ENCODE data around the gene NECAP2.
"Not testable (repeated sequence)": the region's sequence is repeated elsewhere in the genome, so short reads cannot be mapped to it uniquely, and the experiment has no call there.

Gene NECAP2

DNA sequence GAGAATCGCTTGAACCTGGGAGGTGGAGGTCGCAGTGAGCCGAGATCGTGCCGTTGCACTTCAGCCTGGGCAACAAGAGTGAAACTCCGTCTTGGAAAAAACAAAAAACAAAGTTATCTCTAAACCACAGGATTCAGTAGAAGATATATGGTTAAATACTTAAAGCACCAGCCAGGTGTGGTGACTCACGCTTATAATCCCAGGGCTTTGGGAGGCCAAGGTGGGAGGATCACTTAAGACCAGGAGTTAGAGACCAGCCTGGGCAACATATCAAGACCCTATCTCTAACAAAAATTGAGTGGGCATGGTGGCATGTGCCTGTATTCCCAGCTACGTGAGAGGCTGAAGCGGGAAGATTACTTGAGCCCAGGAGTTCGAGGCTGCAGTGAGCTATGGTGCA, 5.6 kb downstream of the NECAP2 start:
- DNase-seq: no peak
- WGBS (ENCODE audit: insufficient coverage): 100% methylated on average over 5 of the region's 10 CpGs
- no peaks in the 10 kb centered on the region for H3K9me3 ChIP-seq (ENCODE audit: control extremely low read depth in 1 of 5, control insufficient read depth in 4 of 5, insufficient read depth in 2 of 5, low read depth in 1 of 5, low read length in 4 of 5)
- ChIA-PET CTCF (no interaction called here), POLR2A (no interaction called here)
- H3K36me3 ChIP-seq (ENCODE audit: control insufficient read depth in 4 of 4, insufficient read depth in 4 of 4, low read length in 3 of 4): peaks cover 29 to 74% (median 54%) of the 10 kb centered on the region in 4 experiments
- H3K4me3 ChIP-seq (ENCODE audit: control insufficient read depth in 1 of 7, extremely low read depth in 1 of 7, insufficient read depth in 4 of 7, low read depth in 2 of 7, low read length in 6 of 7): no peak overlapping the region
- H3K27me3 ChIP-seq (replicated peaks in 2 of 5; ENCODE audit: control insufficient read depth in 4 of 5, insufficient read depth in 5 of 5, low read length in 4 of 5): no peaks in the 10 kb centered on the region
- H3K27ac ChIP-seq (ENCODE audit: insufficient read depth in 1 of 2, low read depth in 1 of 2, low read length in 2 of 2, poor library complexity in 1 of 2, severe bottlenecking in 2 of 2): no peak overlapping the region
- peaks cover 0 to 32% (median 14%) of the 10 kb centered on the region in 4 experiments for H3K4me1 ChIP-seq (ENCODE audit: control extremely low read depth in 1 of 4, control insufficient read depth in 4 of 4, insufficient read depth in 4 of 4, low read length in 3 of 4)

DNA sequence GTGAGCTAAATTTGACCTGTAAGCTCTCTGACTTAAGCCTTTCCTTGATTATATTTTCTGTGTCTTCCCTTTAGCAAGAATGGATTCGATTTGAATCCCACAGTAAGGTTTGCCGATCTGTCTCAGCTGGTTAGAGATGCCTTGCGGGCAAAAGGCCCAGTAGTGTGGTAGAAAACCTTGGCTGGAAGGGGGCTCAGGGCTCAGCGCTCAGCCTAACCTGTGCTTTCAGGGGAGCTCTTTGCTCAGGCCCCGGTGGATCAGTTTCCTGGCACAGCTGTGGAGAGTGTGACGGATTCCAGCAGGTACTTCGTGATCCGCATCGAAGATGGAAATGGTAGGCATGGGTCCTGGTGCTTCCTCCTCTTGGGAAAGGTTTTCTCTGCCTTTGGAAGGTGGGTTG, 7.1 kb downstream of the NECAP2 start:
- H3K9me3 ChIP-seq (ENCODE audit: control extremely low read depth in 1 of 5, control insufficient read depth in 4 of 5, insufficient read depth in 2 of 5, low read depth in 1 of 5, low read length in 4 of 5): no peaks in the 10 kb centered on the region
- WGBS (ENCODE audit: insufficient coverage): 97% methylated on average over 9 of the region's 9 CpGs
- CTCF ChIA-PET: no interaction called here
- peaks cover 0 to 18% (median 2%) of the 10 kb centered on the region in 4 experiments for H3K4me1 ChIP-seq (ENCODE audit: control extremely low read depth in 1 of 4, control insufficient read depth in 4 of 4, insufficient read depth in 4 of 4, low read length in 3 of 4)
- POLR2A ChIA-PET: no interaction called here
- no peak overlapping the region for H3K27ac ChIP-seq (ENCODE audit: insufficient read depth in 1 of 2, low read depth in 1 of 2, low read length in 2 of 2, poor library complexity in 1 of 2, severe bottlenecking in 2 of 2)
- no peak for DNase-seq
- H3K36me3 ChIP-seq (ENCODE audit: control insufficient read depth in 4 of 4, insufficient read depth in 4 of 4, low read length in 3 of 4): peaks cover 34 to 85% (median 67%) of the 10 kb centered on the region in 4 experiments
- H3K27me3 ChIP-seq (replicated peaks in 2 of 5; ENCODE audit: control insufficient read depth in 4 of 5, insufficient read depth in 5 of 5, low read length in 4 of 5): no peaks in the 10 kb centered on the region
- H3K4me3 ChIP-seq (ENCODE audit: control insufficient read depth in 1 of 7, extremely low read depth in 1 of 7, insufficient read depth in 4 of 7, low read depth in 2 of 7, low read length in 6 of 7): no peak overlapping the region

DNA sequence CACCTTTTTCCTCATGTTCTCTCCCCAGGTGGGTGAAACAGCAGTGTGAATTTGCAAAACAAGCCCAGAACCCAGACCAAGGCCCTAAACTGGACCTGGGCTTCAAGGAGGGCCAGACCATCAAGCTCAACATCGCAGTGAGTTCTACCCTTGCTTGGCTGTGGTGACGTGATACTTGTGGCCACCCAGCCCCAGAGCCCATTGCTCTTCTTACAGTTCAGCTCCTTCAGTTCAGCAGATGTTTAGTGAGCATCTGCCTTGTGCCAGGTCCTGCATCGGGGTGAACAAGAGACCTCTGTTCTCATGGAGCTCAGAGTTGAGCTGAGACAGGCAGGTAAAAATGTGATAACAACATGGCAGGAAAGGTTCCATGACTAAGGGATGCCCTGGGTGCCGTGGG, 8.5 kb downstream of the NECAP2 start:
- Histone ChIP-seq H3K27ac (ENCODE audit: insufficient read depth in 1 of 2, low read depth in 1 of 2, low read length in 2 of 2, poor library complexity in 1 of 2, severe bottlenecking in 2 of 2) (no peak overlapping the region), H3K9me3 (ENCODE audit: control extremely low read depth in 1 of 5, control insufficient read depth in 4 of 5, insufficient read depth in 2 of 5, low read depth in 1 of 5, low read length in 4 of 5) (no peaks in the 10 kb centered on the region), H3K4me1 (ENCODE audit: control extremely low read depth in 1 of 4, control insufficient read depth in 4 of 4, insufficient read depth in 4 of 4, low read length in 3 of 4) (peaks cover 0 to 5% (median 0%) of the 10 kb centered on the region in 4 experiments), H3K36me3 (ENCODE audit: control insufficient read depth in 4 of 4, insufficient read depth in 4 of 4, low read length in 3 of 4) (peaks cover 29 to 83% (median 65%) of the 10 kb centered on the region in 4 experiments), H3K27me3 (replicated peaks in 2 of 5; ENCODE audit: control insufficient read depth in 4 of 5, insufficient read depth in 5 of 5, low read length in 4 of 5) (no peaks in the 10 kb centered on the region), H3K4me3 (ENCODE audit: control insufficient read depth in 1 of 7, extremely low read depth in 1 of 7, insufficient read depth in 4 of 7, low read depth in 2 of 7, low read length in 6 of 7) (no peak overlapping the region)
- ChIA-PET POLR2A (interaction anchor here (1.0 kb wide), 1 partner anchor 9 kb away, joined by 3 read pairs; no protein-coding TSS in a partner anchor), CTCF (no interaction called here)
- WGBS (ENCODE audit: insufficient coverage): 91% methylated on average over 3 of the region's 4 CpGs
- DNase-seq: no peak

DNA sequence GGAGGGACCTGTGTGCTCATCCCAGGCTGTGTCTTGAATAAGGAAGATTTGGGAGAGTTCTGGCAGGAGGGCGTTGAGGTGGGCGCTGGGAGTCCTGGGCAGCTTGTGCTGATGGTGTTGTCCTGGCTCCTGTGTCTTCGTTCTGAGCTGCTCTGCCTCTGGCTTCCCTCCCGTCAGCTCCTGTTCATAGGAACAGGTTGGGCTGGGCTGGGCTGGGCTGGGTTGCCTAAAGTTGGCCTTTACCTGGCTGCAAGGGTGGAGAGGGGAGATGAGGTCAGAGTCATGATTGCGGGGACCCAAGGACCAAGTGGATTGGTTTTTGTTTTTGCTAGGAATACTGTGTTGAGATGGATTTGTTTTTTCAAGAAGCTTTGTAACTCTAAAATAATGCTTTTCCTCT, 9.1 kb downstream of the NECAP2 start:
- Histone ChIP-seq H3K27ac (ENCODE audit: insufficient read depth in 1 of 2, low read depth in 1 of 2, low read length in 2 of 2, poor library complexity in 1 of 2, severe bottlenecking in 2 of 2) (no peak overlapping the region), H3K4me1 (ENCODE audit: control extremely low read depth in 1 of 4, control insufficient read depth in 4 of 4, insufficient read depth in 4 of 4, low read length in 3 of 4) (no peaks in the 10 kb centered on the region), H3K4me3 (ENCODE audit: control insufficient read depth in 1 of 7, extremely low read depth in 1 of 7, insufficient read depth in 4 of 7, low read depth in 2 of 7, low read length in 6 of 7) (no peak overlapping the region), H3K36me3 (ENCODE audit: control insufficient read depth in 4 of 4, insufficient read depth in 4 of 4, low read length in 3 of 4) (peaks cover 29 to 81% (median 63%) of the 10 kb centered on the region in 4 experiments), H3K27me3 (replicated peaks in 2 of 5; ENCODE audit: control insufficient read depth in 4 of 5, insufficient read depth in 5 of 5, low read length in 4 of 5) (no peaks in the 10 kb centered on the region), H3K9me3 (ENCODE audit: control extremely low read depth in 1 of 5, control insufficient read depth in 4 of 5, insufficient read depth in 2 of 5, low read depth in 1 of 5, low read length in 4 of 5) (no peaks in the 10 kb centered on the region)
- POLR2A ChIA-PET: interaction anchor here (1.0 kb wide), 1 partner anchor 9 kb away, joined by 3 read pairs; no protein-coding TSS in a partner anchor
- DNase-seq: no peak
- CTCF ChIA-PET: interaction anchor here (1.0 kb wide), 1 partner anchor 16 kb away, joined by 3 read pairs; no protein-coding TSS in a partner anchor
- WGBS (ENCODE audit: insufficient coverage): 100% methylated on average over 4 of the region's 5 CpGs

DNA sequence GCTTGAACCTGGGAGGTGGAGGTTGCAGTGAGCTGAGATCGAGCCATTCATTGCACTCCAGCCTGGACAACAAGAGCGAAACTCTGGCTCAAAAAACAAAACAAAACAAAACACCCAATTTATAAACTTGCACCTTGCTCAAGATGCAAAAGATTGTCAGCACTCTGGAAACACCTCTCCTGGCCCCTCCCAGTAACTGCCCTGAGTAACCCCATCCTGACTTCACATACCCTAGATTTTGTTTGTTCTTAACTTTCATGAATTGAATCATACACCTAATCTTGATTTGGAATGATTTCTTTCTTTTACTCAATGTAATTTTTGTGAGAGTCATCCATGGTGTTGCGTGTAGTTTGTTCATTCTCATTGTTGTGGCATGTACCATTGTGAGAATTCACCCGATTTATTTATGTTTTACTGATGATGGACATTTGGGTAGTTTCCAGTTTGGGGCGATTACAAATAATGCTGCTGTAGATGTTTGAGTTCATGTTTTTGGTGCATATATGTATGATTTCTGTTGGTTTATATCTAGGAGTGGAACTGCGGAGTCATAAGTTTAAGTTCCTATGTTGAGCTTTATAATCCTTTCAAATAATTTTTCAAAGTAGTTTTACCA, 10.4 kb downstream of the NECAP2 start:
- DNase-seq: no peak
- H3K27ac ChIP-seq (ENCODE audit: insufficient read depth in 1 of 2, low read depth in 1 of 2, low read length in 2 of 2, poor library complexity in 1 of 2, severe bottlenecking in 2 of 2): no peak overlapping the region
- 96% methylated on average over 4 of the region's 6 CpGs for WGBS (ENCODE audit: insufficient coverage)
- no peaks in the 10 kb centered on the region for H3K27me3 ChIP-seq (replicated peaks in 2 of 5; ENCODE audit: control insufficient read depth in 4 of 5, insufficient read depth in 5 of 5, low read length in 4 of 5)
- CTCF ChIA-PET: interaction anchor here (1.0 kb wide), 1 partner anchor 17 kb away, joined by 3 read pairs; no protein-coding TSS in a partner anchor
- no peak overlapping the region for H3K4me3 ChIP-seq (ENCODE audit: control insufficient read depth in 1 of 7, extremely low read depth in 1 of 7, insufficient read depth in 4 of 7, low read depth in 2 of 7, low read length in 6 of 7)
- no peaks in the 10 kb centered on the region for H3K9me3 ChIP-seq (ENCODE audit: control extremely low read depth in 1 of 5, control insufficient read depth in 4 of 5, insufficient read depth in 2 of 5, low read depth in 1 of 5, low read length in 4 of 5)
- POLR2A ChIA-PET: no interaction called here
- H3K4me1 ChIP-seq (ENCODE audit: control extremely low read depth in 1 of 4, control insufficient read depth in 4 of 4, insufficient read depth in 4 of 4, low read length in 3 of 4): no peaks in the 10 kb centered on the region
- peaks cover 32 to 83% (median 66%) of the 10 kb centered on the region in 4 experiments for H3K36me3 ChIP-seq (ENCODE audit: control insufficient read depth in 4 of 4, insufficient read depth in 4 of 4, low read length in 3 of 4)

DNA sequence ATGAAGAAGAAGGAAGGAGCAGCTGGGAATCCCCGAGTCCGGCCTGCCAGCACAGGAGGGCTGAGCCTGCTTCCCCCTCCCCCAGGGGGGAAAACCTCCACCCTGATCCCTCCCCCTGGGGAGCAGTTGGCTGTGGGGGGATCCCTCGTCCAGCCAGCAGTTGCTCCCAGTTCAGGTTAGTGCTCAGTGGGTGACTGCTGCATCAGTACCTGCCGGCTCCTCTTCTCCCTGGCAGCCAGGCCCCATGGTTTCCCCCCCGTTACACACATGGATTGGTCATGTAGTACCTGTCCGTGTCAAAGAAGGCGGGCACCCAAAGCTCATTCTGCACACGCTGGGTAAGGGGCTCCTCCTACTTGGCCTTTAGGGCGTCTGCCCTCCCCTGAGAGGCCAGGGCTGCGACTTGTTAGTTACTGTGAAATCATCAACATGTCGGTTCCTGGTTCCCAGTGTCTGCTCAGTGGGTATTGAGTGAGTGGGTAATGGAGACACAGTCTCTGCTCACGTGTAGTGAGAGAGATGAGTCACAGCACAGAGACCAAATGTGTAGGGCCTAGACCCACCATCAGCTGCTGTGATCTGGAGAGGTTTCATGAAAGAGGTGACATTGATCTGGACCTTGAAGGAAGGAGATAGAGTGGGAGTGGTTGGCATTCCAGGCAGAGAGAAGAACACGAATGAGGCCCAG, 11.5 kb downstream of the NECAP2 start:
- DNase-seq: no peak
- CTCF ChIA-PET: no interaction called here
- H3K9me3 ChIP-seq (ENCODE audit: control extremely low read depth in 1 of 5, control insufficient read depth in 4 of 5, insufficient read depth in 2 of 5, low read depth in 1 of 5, low read length in 4 of 5): no peaks in the 10 kb centered on the region
- H3K36me3 ChIP-seq (ENCODE audit: control insufficient read depth in 4 of 4, insufficient read depth in 4 of 4, low read length in 3 of 4): peaks cover 28 to 86% (median 65%) of the 10 kb centered on the region in 4 experiments
- H3K27me3 ChIP-seq (replicated peaks in 2 of 5; ENCODE audit: control insufficient read depth in 4 of 5, insufficient read depth in 5 of 5, low read length in 4 of 5): no peaks in the 10 kb centered on the region
- WGBS (ENCODE audit: insufficient coverage): 95% methylated on average over 11 of the region's 13 CpGs
- H3K4me3 ChIP-seq (ENCODE audit: control insufficient read depth in 1 of 7, extremely low read depth in 1 of 7, insufficient read depth in 4 of 7, low read depth in 2 of 7, low read length in 6 of 7): no peak overlapping the region
- H3K27ac ChIP-seq (ENCODE audit: insufficient read depth in 1 of 2, low read depth in 1 of 2, low read length in 2 of 2, poor library complexity in 1 of 2, severe bottlenecking in 2 of 2): no peak overlapping the region
- POLR2A ChIA-PET: no interaction called here
- no peaks in the 10 kb centered on the region for H3K4me1 ChIP-seq (ENCODE audit: control extremely low read depth in 1 of 4, control insufficient read depth in 4 of 4, insufficient read depth in 4 of 4, low read length in 3 of 4)

DNA sequence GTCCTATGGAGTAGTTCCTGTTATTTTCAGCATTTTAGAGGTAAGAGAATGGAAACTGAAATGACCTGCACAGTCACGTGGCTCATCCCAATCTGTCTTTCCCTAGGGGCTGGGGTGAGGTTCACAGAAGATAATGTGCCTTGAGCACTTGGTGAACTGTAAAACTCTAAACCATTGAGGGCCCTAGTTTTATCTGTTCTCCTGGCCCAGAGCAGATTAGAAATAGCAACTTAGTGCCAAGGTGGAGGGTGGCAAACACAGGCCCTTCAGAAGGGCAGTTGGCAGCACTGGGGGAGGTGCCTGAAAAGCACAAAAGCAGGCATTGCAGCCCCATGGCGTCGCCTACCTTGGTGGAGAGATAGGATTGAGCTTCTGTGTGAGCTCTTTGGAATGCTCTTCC, 14.4 kb downstream of the NECAP2 start:
- CTCF ChIA-PET; POLR2A ChIA-PET; H3K27me3 ChIP-seq (replicated peaks in 2 of 5; ENCODE audit: control insufficient read depth in 4 of 5, insufficient read depth in 5 of 5, low read length in 4 of 5); H3K9me3 ChIP-seq (ENCODE audit: control extremely low read depth in 1 of 5, control insufficient read depth in 4 of 5, insufficient read depth in 2 of 5, low read depth in 1 of 5, low read length in 4 of 5); H3K4me3 ChIP-seq (ENCODE audit: control insufficient read depth in 1 of 7, extremely low read depth in 1 of 7, insufficient read depth in 4 of 7, low read depth in 2 of 7, low read length in 6 of 7); H3K4me1 ChIP-seq (ENCODE audit: control extremely low read depth in 1 of 4, control insufficient read depth in 4 of 4, insufficient read depth in 4 of 4, low read length in 3 of 4): not testable (repeated sequence)
- Histone ChIP-seq H3K27ac (ENCODE audit: insufficient read depth in 1 of 2, low read depth in 1 of 2, low read length in 2 of 2, poor library complexity in 1 of 2, severe bottlenecking in 2 of 2) (peak overlapping the region in 1 of 2 experiments; percentile 3), H3K36me3 (ENCODE audit: control insufficient read depth in 4 of 4, insufficient read depth in 4 of 4, low read length in 3 of 4) (peaks cover 16 to 84% (median 55%) of the 10 kb centered on the region in 4 experiments)
- peak in 1 of 3 donors; percentile 15 for DNase-seq
- WGBS (ENCODE audit: insufficient coverage): 100% methylated on average over 1 of the region's 3 CpGs

Measured in common myeloid progenitor, CD34-positive (primary cell).